Glomerular visceral epithelial cell (primary cell): ENCODE results near the gene OLIG1.

Experiments used
- DNase-seq: peaks from one replicate; pipeline ENCODE4 v3.0.0-alpha.2; 2016; ENCODE audit errors: extremely low spot score

OLIG1 gene

GRCh38 chr21:33069994-33070743 lies at the start of gene OLIG1:
Gene OLIG1, plus strand, starts transcription at chr21:33070141. Its CDS starts 106 bp downstream, at chr21:33070247.
- DNase-seq, result peak; percentile 20

GRCh38 chr21:33020558-33021100 lies 49.3 kb upstream of the OLIG1 start:
- DNase-seq, result no peak

GRCh38 chr21:33021150-33021549 lies 48.8 kb upstream of the OLIG1 start:
- DNase-seq, result no peak

GRCh38 chr21:33021667-33022066 lies 48.3 kb upstream of the OLIG1 start:
- no peak for DNase-seq

GRCh38 chr21:33022489-33022827 lies 47.5 kb upstream of the OLIG1 start:
- no peak for DNase-seq

- no peak for DNase-seq
Observed at GRCh38 chr21:33022828-33023573, 46.9 kb upstream of the OLIG1 start.

GRCh38 chr21:33023574-33024200 lies 46.3 kb upstream of the OLIG1 start:
- no peak for DNase-seq

GRCh38 chr21:33024201-33025103 lies 45.5 kb upstream of the OLIG1 start:
- DNase-seq, result no peak

- DNase-seq, result no peak
Observed at GRCh38 chr21:33025106-33025488, 44.8 kb upstream of the OLIG1 start.

GRCh38 chr21:33025489-33026442 lies 44.2 kb upstream of the OLIG1 start, which contains the start of gene OLIG2:
Gene OLIG2, plus strand, starts transcription at chr21:33025935. Its CDS starts 928 bp downstream, at chr21:33026863.
- DNase-seq, result no peak

- no peak for DNase-seq
Observed at GRCh38 chr21:33026443-33026858, 43.5 kb upstream of the OLIG1 start.

- DNase-seq, result no peak
Observed at GRCh38 chr21:33026878-33027400, 43.0 kb upstream of the OLIG1 start.

- no peak for DNase-seq
Observed at GRCh38 chr21:33027401-33028286, 42.3 kb upstream of the OLIG1 start.

GRCh38 chr21:33028287-33028670 lies 41.7 kb upstream of the OLIG1 start:
- no peak for DNase-seq

GRCh38 chr21:33028773-33029384 lies 41.1 kb upstream of the OLIG1 start:
- no peak for DNase-seq

GRCh38 chr21:33029385-33029921 lies 40.5 kb upstream of the OLIG1 start:
- DNase-seq, result no peak

GRCh38 chr21:33029975-33030461 lies 39.9 kb upstream of the OLIG1 start:
- no peak for DNase-seq

- DNase-seq, result no peak
Observed at GRCh38 chr21:33030633-33031032, 39.3 kb upstream of the OLIG1 start.
